HG02885 (cell line): ENCODE measurements around the gene EPN2.

Experiments used
- ATAC-seq: cut with Tn5 transposase; IDR thresholded peaks from one replicate; pipeline ENCODE4 v1.9.1; 2021; ENCODE audit warnings: mild to moderate bottlenecking; ENCODE audit not compliant: unreplicated experiment, poor library complexity

The EPN2 gene

DNA sequence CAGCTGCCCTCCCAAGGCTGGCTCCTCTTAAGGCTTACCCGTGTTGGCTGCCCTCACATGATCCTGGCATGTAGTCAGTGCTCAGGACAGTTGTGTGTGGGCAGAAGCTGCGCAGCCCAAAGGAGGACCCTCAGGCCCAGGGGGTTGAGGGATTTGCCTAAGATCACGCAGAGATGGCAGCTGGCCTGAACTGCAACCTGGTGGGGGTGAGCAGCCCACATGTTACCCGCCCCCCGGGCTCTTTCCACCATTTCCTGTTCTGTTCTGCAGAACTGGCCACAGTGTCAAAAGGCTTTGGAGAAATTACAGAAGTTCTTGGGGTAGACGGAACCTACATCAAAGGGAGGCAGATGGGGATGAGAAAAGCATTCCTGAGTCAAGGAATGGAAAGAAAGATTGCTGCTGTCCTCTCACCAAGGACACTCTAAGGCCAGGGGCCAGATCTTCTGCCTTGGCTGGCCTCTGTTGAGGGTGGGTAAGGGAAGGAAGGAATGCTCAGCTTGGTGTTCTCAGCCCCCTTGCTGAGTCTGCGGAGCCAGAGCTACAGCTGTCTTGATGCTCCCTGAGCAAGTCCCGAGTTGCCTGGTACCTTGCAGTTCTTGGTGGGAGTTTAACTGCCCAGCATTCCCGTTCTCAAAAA is 53.0 kb downstream of the EPN2 start:
- no peak for ATAC-seq

DNA sequence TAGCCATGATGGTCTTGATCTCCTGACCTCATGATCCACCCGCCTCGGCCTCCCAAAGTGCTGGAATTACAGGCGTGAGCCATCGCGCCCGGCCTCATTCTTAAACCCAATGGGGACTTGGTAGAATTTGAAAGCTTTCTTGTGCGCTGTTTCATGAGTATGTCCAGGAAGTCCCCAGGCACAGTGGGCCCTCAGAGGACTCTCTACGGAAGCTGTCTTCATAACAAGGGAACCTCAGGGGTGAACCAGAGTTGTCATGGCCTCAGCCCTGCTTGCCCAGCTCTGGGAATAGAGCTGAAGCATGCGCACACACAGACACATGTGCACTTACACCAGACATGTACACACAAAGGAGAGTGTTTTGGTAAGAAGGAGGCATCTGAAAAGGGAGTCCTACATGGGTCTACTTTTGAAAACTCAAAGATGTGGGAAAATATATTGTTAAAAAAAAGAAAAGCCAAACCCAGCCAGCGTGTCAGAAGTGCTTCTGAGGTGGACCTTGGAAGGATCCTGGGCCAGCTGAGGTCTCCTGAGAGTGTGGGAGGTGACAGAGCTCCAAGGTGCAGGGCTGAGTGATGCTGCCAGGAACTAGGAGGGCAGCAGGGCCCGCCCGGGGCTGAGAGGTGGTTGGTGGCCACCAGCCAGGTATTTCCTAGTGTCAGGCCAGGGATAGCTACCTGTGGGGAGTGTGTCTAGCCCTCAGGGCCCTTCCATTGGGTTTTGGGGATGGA is 54.6 kb downstream of the EPN2 start:
- ATAC-seq = no peak

DNA sequence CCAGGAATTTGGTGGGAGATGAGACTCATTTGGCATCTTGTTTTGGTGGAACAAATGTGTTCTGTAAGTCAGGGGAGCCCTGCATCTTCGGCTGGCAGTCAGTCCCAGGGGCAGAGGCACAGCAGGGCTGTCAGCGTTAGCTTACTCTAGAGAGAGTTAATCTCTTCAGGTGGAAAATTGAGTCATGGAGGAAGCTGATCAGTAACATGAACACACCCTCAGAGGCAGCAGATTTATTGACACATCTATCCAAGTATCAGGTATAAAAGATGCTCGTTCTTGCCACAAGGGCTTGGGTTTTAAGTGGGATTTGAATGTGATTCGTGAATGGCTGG is 55.2 kb downstream of the EPN2 start:
- no peak for ATAC-seq

DNA sequence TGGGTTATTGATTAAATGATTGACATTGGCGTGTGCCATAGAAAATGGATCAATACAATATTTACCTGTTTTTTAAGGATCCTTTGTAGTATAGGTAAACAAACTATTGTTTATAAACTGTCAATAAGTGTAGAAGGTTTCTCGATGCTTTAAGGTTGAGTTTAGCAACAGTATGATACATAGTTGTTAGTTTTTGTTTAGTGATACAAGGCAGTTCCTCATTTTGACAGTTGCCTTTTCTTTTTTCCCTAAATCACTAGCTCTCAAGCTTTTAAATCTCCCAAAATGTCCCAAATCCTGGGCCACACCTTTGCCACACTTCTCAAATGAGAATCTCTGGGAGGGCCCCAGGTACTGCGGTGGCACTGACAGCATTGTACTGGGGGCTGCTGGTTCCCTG is 57.3 kb downstream of the EPN2 start:
- no peak for ATAC-seq

DNA sequence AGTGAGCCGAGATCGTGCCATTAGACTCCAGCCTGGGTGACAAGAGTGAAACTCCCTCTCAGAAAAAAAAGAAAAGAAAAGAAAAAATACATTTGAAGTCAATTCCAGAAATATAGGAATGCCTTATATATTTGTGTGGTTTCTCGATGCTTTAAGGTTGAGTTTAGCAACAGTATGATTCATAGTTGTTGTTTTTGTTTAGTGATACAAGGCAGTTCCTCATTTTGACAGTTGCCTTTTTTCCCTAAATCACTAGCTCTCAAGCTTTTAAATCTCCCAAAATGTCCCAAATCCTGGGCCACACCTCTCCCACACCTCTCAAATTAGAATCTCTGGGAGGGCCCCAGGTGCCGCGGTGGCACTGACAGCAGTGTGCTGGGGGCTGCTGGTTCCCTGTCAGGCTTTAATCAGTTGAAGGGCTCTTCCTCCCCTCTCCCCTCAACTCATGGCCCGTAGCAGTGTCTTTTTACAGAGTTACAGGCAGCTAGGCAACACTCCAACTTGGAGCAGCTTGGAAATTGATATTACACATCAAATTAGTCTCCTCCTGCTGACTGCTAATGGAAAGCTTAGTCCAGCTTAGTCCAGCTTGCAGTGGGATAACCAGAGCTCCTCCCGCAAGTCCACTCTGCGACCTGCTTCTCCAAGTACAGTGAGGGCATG is 58.4 kb downstream of the EPN2 start:
- ATAC-seq = no peak

DNA sequence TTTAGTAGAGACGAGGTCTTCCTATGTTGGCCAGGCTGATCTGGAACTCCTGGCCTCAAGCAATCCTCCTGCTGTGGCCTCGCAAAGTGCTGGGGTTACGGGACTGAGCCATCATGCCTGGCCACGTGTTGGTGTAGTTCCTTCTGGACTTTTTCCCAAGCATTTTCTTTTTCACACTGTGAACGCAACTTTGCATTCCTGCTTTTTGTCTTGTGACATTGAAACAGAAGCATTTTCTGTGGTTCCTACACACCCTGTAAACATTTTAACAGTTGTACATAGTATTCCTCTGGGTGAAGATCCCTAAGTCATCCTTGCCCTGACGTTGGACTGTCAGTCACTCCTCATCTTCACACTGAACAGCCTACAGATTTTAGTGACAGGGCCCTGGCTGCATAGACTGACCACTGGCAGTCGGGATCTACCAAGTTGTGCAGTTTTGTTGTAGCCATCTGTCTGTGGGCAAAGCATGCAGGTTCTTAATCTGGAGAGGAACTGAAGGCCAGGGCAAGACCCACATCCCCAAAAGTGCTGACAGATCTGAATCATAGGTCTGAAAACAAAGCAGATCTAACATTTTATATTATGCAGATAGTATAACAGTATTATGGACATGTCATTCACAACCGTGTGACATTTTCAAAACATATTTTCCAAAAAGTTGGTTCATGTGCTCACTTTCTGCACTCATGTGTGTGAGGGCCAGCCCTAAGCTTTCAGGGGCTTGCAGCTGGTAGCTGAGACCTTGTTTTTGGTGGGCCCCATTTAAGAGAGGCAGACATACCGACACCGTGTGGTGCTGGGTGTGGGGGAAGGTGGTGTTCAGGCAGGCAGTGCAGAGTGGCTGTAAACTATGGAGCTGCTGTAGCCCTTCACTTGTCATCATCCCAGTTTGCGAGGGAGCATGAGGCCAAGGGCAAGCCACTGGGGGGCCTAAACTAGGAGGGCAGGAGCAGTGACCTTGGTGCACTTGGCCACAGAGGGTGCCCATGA is 59.9 kb downstream of the EPN2 start:
- no peak for ATAC-seq

DNA sequence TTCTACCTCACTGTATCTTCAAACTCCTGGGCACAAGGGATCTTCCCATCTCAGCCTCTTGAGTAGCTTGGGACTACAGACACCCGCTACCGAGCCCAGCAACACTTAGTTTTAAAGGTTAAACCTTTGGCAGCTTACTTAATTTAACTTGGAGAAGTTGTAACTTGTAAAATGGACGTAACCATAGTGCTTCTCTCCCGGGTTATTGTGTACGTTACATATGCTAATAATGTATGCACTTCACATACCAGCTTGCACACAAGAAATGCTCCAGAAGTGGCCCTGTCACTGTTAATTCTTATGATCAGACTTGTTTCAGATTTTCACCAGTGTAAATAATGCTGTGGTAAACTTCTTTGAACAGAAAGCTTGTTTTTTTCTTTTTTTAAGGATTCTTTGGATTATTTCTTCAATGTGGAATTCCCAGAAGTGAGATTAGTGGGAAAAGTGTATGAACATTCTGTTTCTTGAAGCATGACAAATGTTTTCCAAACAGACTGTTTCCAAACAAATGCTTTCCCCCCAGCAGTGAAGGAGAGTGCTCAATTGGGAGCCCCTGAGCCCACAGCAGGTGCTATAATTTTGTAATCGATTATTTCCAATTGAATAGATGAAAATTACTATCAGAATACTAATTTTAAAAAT is 61.5 kb downstream of the EPN2 start:
- no peak for ATAC-seq

DNA sequence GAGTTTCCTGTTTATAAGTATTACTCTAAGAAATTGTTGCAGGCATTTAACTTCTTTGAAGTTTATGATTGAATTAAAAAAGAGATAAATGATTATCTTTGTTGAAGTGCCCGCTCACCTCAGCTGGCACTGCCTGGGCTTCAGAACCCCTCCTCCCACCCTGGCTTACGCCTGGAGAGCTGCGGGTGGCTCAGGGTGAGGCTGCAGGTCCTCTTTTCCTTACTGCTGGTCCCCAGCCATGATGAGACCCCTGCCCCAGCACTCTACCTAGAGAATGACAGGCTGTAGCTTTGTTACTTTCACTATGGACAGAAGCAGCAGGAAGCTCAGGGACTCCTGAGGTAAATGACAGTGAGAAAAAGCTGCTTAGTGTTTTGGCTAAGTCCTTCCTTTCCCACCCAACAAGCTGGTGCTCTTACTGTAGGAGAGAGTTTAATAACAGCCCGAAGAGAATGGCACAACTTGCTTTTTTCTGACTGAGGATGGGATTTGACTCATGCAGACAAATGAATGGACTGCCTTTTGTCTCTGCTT is 62.1 kb downstream of the EPN2 start:
- ATAC-seq = no peak

DNA sequence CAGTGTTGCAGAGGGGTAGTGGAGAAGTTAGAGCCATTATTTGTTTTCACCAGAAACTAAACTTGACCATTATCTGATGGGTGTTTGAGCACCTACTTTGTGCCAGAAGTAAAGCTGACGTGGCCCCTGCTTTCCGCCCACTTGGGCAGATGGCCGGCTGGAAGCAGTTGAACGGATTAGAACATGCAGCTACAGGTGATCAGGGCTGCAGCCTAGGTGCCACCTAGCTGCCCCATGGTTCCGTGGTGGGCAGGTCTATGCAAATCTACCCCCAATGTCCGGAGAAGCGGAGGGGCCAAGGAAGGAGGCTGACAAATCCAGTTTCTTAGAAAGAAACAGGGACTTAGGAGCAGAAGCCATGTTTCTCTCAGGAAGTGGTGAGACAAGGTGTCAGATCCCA is 62.7 kb downstream of the EPN2 start:
- no peak for ATAC-seq

DNA sequence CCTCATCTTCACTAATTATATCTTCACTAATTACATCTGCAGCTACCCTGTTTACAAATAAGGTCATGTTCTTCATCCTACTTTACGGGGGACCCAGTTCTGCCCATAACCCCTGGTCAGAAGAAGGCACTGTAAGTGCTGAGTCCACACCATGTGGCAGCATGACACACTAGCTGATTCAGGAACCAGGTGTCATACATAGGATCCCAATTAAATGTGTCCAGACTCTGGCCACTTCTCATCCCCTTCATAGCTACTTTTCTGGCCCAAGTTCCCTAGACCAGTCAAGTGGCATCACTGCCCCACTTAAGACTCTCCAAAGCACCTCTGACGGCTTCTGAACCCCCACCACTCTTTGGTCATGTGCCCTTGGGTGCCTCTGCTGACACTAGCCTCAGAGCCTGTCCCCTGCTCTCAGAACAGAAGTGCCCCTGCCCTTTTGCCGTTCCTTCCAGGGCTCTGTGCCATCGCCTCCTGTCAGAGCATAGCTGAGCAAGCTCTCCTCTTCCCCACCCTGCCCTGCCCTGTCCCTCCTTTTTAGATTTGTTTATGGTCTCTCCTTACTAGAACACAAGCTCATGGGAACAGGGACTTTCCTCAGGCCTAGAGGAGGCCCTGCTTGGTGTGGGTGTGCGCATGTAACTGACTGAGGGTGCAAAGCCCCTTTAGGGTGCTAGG is 64.2 kb downstream of the EPN2 start:
- ATAC-seq = no peak

DNA sequence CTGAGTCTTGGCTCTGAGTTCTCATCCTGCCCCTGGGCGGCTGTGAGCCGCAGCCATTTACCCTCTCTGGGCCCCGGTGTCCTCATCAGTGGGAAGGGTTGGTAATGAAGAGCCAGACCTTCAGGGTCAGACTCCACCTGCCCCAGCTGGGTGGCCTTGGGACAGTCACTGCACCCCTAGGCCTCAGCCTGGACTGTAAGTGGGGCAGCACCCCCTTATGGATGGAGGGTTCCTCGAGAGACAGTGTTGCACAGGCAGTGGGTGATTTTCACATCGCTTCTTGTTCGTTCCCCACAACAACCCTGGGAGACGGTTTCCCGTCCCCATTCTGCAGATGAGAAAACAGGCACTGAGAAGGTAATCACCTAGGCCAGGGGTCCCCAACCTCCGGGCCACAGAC is 64.8 kb downstream of the EPN2 start:
- ATAC-seq = no peak

DNA sequence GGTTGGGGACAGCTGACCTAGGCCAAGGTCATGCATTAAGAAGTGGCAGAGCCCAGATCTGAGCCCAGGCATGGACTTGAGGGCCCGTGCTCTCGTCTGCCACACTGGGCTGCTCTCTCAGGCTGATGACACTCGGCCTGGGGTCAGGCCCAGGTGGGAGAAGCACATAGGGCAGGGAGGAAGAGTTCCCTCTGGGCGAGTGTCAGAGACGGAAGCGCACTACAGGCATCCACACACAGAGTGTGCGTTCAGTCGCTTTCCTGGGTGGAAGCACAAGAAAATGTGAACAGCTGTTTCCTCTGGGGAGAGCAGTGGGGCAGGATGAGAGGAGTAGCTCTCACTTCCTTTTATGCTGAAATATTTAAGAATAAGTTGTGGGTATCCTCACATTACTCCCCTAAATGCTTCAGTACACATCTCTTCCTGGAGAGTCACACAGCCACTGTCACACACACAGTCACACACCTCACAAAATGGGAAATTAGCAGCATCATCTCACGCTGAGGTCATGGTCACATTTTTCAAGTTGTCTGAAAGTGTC is 65.7 kb downstream of the EPN2 start:
- ATAC-seq = no peak

DNA sequence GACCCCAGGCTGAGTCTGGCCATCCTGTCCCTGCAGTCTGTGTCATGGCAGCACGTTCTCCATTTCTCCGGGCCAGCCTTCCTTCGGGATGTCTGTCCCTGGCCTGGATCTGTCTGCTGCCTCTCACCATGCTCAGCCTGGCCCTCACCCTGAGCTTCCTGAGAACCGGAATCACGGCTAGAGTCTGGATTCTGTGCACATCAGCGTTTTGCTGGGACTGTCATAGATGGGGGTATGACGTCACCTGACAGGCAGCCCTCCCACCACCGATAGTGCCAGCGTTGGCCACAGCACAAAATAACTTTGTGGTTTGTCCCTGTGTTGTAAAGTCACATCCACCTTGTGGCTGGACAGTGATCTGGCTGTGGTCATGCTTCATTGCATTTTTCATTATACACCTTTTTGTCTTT is 66.2 kb downstream of the EPN2 start:
- no peak for ATAC-seq

DNA sequence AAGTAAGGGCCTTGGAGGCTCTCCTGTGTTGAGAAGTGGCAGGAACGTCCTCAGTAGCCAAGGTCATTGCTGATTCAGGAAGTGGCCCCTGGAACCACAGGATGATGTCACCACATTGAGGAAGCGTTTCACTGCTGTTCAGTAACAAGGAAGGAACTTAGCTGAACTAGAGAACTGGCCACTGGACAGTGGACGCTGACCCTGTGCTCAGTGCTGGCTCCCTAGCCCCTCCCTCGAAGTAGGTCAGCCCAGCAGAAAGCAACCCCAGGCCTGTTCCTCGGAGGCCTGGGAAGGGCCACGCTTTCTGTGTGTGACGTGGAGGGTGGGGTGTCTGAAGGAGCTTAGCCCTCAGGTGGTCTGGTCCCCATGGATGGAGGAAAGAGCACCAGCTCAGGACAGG is 67.0 kb downstream of the EPN2 start:
- ATAC-seq = no peak

DNA sequence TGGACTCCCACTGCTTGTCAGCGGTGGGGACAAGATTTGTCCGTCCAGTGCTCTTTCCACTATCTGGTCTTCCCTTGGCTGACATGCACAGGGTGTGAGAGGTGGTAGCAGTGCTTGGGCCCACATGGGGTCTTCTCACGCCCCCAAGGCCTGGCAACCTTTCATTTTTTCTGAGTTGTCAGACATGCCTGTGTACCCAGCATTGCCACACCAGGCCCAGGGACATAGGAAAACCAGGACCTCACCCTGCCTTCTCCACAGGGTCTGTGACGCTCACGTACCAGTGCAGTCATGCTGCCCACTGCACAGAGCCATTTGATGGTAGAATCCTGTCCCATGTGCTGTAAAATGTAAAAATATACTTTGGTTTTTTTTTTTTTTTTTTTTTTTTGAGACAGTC is 67.6 kb downstream of the EPN2 start:
- no peak for ATAC-seq

DNA sequence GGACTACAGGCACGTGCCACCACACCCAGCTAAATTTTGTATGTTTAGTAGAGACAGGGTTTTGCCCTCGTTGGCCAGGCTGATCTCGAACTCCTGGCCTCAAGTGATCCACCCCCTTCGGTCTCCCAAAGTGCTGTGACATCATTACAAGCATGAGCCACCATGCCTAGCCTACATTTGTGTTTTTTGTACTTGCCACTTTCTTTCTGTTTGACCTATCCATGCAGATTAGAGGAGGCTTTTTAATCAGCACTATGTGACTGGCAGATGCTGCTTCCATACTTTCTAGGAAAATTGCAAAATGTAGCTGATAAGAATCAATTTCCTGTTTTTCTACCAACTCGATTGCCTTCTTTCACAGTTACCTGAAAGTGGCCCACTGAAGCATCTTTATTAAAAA is 68.1 kb downstream of the EPN2 start:
- no peak for ATAC-seq

DNA sequence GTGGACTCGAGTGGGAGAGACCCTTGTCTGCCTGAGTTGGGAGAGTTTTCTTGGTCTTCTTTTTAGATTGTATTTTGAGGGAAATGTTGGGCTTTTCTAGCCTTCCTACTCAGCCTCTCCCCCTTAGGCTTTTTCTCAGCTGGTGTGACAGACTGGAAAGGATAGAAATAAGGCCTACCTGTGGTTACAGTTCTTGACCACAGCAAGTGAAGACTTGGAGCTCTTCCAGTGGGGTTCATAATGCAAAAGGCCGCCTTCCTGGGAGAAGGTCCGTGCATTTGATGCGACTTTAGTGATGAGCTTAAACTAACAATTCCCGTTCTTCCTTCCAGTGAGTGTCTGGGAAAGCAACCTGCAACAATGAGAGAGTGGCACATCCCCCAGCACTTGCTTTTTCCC is 68.6 kb downstream of the EPN2 start:
- ATAC-seq = no peak

DNA sequence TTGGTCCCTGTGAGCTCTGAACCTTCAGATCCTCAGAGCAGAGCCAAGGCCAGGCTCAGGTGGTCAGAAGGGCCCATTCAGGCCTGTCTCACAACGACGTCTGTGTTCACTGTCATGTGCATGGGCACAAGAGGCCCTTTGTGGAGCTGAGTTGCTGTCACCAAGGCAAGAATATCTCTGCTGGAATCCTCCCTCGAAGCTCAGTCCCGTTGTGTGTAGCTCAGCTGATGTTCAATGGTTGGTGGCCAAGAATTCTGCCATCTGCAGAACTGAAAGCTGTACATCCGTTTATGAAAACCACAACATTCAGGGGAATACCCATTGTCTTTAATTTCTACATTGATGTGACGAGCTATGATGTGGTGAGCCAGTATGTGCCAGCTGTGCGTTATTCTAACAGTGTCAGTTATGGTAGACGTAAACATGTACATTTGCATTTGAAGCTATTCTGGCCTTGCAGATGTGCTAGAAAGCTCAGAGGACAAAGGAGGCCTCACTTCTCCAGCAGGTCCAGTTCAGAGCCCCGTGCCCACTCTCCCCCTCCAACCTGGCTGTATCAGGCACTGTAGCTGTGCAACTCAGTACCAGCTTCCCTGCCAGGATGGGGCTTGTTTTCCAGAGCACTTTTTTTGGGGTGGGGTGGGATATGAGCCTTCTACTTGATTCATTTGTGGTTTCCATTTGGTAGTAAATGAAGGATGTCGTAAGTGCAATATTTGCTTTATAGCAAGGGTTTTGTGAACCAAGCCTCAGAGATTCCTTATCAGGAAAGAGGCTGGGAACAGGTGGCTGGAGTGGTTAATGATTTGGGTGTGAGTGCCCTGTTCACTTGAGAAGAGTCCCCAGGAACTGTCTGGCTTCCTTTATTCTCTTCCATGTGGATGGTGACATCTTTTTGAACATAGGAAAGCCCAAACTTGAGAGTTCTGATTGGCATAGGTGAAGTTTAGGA is 69.3 kb downstream of the EPN2 start:
- peak; percentile 84 for ATAC-seq
